NCI-H1092 (cell line): ENCODE measurements around the gene ZNF407.

Experiments
- DNase-seq: peaks from one replicate; lab custom pipeline; 2025; lab: John Stamatoyannopoulos, UW

The ZNF407 gene

DNA sequence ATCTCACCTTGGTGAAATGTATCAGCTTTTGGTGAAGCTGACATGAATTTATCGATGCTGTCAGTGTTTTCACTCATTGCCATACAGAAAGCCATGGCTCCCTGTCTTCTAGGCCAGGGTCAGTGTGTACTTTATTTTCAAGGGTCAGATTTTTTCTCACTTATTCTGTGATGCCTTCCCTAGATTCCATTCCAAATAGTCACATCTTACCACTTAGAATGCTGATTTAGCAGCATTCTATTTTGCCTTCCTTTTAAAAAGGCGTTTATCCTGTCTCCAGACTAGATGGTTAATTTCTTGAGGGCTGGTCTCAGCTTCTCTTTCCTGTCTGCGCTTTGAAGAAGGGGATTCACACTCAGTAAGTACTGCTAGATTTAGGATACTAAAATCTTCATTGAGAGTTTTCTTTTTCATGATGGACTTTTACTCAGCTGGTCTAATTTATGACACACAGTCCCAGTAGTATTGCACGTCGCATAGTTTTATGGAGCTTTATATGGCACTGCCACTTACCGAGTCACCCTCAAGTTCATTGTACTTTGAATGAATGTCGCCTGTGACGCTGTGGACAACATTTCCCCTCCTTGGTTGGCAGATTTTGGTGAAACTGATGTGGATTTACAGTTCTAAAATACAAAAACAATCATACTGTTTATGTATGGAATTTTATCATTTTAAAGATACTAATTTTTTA lies 194.0 kb downstream of the ZNF407 start:
- no peak for DNase-seq

GRCh38 chr18:74793746-74794145 lies 196.1 kb downstream of the ZNF407 start:
- no peak for DNase-seq

GRCh38 chr18:74795751-74796150 lies 198.1 kb downstream of the ZNF407 start:
- DNase-seq = no peak

DNA sequence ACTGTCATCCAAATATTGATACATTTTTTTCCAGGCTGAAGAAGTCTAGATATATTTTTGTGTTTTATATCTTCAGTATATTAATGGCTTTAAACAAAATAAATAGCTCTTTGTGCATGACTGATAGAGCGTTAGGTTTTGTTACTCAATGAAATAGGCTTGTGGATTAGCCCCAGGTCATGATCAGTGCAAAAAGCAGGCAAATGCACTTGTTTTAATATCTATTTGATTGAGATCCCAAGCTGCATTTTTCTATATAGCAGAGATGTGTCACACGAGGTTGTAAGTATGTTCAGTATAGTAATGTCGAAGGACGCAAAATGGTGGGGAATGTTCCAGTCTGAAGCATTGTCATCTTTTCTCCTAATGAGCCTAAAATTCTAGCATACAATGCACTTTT lies 198.5 kb downstream of the ZNF407 start:
- no peak for DNase-seq

- peak; percentile 53 for DNase-seq
These were observed 199.3 kb downstream of the ZNF407 start for GRCh38 chr18:74796841-74797576.

GRCh38 chr18:74797577-74798151 lies 200.0 kb downstream of the ZNF407 start:
- DNase-seq = no peak

GRCh38 chr18:74799542-74799941 lies 201.9 kb downstream of the ZNF407 start:
- no peak for DNase-seq

DNA sequence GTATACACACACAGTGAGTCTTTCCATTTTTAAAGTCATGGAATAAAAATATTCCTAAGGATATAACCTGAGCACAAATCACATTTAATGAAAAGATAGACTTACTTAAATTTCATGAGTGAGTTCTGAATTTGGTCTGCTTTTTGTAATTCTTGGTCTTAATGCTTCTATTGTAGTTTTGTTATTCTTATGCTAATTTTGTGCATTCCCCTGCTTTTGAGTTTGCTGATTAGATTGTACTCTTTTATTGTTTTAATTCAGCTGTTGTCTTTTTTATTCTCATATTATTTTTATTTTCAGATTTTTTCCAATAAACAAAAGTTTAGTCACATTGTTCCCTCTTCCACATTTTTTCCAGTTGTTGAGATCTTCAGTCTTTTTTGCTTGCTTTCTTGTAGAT lies 202.4 kb downstream of the ZNF407 start:
- DNase-seq = no peak

DNA sequence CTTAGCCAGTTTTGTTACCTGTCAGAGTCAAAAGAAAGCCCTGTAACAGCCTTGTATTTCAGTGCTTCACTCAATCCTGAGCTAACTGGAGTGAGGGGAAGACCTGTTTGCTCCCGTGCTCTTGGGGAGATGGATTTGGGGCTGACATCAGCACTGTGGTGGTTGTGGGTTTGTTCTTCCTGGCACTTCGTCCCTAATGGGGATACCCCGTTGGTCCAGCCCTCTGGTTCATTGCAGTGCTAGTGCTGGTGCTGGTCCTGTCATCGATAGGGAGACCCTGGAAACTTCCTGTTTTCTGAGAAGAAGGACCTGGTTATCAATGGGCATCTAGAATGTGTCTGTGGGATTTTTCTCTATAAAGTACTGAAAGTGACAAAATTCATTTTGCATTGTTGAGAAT lies 205.4 kb downstream of the ZNF407 start:
- no peak for DNase-seq

- DNase-seq = no peak
These were observed 206.1 kb downstream of the ZNF407 start for GRCh38 chr18:74803769-74804168.

GRCh38 chr18:74804677-74805076 lies 207.0 kb downstream of the ZNF407 start:
- DNase-seq = no peak

DNA sequence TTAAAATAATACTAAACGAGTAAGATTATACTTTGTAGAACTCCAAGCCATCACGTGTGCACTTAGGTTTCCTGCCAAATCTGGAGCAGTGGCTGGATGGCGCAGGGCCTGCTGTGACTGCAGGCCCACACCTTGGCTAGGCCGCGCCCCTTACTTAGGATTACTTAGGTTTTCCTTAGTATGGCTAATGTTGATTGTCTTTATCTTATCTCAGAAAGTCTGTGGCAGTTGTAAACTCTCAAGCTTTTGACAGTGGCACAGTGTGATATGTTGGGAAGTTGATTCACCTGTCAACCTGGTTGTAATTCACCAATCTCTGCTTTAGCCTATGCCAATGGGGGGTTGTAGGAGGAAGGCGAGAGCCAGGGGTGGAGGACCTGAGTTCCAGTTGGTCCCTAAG lies 208.4 kb downstream of the ZNF407 start:
- no peak for DNase-seq

- DNase-seq = no peak
These were observed 209.2 kb downstream of the ZNF407 start for GRCh38 chr18:74806700-74807416.

DNA sequence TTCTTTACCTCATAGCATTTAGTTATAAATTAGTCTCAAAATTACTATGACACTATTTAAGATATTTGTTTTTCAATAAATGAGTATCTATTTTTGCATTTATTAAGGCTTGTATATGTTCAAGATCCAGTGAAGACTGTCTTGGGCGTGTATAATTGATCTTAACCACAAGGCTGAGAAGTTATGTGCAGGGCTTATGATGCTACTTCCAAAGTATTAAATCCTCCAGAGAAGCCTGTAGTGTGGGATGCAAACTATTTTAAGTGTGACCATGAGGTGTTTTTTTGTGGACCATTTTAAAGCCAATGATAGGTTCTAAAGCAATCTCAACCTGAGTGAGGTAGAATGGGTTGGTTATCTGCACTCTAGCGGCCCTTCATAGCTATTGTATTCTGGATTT lies 219.9 kb downstream of the ZNF407 start:
- DNase-seq = no peak

GRCh38 chr18:74818516-74819175 lies 221.0 kb downstream of the ZNF407 start:
- no peak for DNase-seq

DNA sequence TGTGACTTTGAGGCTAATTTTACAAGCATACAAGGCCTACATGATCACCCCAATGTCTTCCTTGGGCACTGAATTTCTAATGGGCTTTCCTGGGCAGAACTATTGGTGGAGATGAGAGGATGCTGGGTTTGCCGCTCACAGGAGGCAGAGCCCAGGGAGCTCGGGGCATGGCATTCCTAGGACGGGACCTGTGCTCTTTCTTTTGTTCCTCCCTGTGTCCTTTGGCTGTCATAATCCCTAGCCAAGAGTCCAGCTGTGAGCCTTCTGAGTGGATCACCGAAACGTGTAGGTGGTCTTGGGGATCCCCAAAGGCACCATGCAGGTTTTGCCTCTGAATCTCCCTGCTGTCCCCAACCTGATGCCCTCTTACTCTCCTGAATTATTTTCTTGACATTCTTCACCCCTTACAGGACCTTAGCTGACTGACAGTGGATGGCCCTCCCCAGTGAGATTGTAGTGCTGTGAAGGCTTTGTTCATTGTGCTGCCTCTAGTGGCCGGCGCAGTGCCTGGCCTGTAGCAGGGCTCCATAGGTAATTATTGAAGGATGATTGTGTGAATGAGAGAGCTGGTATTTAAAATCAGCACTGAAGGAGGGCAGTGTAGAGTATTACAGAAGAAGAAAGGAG lies 221.9 kb downstream of the ZNF407 start:
- DNase-seq = no peak

GRCh38 chr18:74820160-74820780 lies 222.6 kb downstream of the ZNF407 start:
- no peak for DNase-seq

DNA sequence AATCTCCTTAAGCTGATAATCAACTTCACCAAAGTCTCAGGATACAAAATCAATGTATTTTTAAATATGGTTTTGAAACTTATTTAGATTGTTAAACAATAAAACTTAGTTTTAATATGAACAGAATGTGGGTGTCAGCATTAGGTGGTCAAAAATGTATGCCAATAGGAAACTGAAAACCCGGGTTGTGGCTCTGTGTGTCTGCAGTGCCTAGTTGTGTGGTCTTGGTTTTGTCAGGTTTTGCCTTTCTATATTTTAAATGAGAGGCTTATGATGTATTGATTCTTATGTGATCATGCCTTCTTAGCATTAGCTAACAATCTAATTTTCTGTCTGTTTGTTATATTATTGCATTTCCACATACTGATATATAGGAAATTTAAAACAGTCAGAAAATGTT lies 227.8 kb downstream of the ZNF407 start:
- DNase-seq = no peak

DNA sequence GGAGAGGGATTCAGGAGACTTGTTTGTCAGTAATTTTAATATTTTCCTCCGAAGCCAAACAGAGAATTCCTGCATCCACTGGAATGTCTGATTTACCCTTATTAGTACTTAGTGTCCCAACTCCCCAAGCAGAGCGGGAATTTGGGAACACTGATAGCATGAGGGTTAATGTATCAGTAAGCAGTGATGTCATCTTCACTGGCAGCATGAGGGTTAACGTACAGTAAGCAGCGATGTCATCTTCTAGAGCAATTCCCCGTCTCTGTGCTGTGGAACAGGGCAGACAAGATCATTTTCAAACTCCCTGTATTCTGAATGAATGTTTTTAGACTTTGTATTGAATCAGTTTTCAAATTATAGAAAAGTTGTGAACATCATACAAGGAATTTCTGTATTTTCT lies 228.9 kb downstream of the ZNF407 start:
- no peak for DNase-seq

- DNase-seq = no peak
These were observed 230.5 kb downstream of the ZNF407 start for GRCh38 chr18:74828200-74828599.

DNA sequence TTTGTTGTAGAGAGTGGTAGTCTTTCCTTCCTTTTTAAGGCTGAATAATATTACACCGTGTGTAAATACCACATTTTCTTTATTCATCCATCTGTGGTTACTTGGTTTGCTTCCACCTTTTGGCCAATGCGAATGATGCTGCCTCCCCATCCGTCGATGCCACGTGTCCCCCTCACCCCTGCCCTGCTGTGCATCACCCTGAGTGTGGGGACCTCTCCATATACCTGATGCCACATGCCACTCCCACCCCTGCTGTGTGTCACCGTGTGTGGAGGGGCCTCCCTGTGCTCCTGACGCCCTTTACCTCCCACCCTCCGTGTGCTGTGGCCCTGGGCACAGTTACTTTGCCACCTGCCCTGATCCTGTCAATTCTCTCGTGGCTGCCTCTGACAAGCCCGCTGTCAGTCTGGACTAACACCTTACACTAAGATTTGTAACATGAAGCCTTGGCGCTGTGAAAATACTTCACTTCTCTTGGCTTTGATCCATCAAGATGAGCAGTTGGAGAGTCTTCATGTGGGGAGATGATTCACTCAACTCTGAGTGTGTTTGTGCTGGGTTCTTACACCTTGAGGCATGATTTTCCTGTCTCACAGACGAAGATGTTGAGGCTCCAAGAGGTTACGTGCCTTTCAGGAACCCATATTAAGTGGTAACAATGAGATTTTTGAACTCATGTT lies 234.0 kb downstream of the ZNF407 start:
- DNase-seq = no peak
